Measurements from ENCODE around the gene LEUTX. TPM values are rescaled to one million over a fixed set of nuclear protein-coding genes. Genes with fewer than 3 reads are reported as not detected.
"Not testable (repeated sequence)": the region's sequence is repeated elsewhere in the genome, so short reads cannot be mapped to it uniquely, and the experiment has no call there.

LEUTX gene
- total RNA-seq (2014; rRNA removed; shearing (Covaris generic)), result not detected in 2 replicates

DNA sequence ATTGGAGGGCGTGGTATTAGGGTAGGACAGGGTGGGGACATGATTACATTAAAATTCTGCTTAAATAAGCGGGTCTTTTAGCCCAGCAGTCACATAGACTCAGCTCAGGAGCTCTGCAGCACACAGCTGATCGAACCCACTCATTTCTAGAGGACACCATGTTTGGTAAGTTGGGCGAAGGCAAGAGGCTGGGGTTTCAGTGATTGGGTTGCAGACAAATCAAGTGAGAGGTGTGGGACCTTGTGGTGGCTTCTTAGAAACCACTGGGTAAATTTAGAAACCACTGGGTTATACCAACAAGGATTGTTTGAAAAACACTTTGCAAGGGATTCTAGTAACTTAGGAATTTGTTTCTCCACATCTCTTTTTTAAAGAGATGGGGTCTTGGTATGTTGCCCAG, at the start of gene LEUTX:
TSS of gene LEUTX (plus strand) at position 92 of the 400 bp plus-strand sequence. CDS start at position 159, 67 bp downstream.
- no peak for DNase-seq (ENCODE audit: low spot score)

DNA sequence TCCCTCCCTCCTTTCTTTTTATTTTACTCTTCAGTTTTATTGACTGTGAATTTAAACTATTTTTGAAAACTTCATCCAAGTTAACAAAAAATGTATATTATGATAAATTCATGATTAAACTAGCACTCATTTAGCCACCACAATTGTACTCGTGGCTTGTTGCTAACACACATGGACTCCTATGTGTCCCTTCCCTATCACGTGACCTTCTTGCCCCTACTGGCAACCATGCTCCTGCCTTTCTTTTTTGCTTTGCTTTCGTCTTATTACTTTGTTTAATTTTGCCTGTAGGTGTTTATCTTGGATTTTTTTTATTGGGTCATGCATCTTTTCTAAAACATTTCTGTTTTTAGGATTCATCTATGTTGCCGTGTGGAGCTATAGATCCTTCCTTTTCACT, 49.1 kb upstream of the LEUTX start:
- no peak for DNase-seq (ENCODE audit: low spot score)

DNA sequence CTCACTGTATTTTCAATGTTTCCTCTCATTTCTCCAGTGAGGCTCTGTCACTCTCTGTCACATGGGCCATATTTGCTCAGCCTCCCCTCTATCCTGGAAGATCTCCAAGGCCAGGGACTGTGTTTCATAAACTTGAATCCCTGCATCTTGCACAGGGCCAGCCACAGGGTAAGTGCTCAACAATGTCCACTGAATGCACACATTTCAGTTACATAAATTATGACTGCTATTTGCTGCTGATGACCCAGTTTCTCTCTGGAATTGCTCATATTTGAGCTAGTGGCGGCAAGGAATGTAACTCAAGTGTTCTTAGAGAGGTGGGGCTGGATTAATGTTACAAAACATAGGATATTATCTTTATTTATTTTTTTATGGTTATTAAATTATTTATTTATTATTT, 47.0 kb upstream of the LEUTX start:
- DNase-seq (ENCODE audit: low spot score), result no peak

DNA sequence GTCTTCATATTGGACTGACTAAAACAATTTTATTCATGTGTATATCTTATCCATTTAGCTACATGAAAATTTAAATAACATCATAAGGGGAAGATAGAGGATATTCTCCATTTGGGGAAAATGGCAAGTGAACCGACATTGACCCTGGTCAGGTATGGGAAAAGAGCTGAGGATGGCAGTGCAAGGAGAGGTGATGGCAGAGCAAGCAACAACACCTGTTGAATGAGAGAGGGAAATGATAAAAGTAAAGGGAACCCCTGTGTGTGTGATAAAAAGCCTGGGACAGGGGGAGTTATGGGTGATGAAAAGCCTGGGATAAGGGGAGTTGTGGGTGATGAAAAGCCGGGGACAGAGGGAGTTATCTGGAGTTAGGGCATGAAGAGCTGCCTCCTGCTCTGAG, 44.8 kb upstream of the LEUTX start:
- no peak for DNase-seq (ENCODE audit: low spot score)

DNA sequence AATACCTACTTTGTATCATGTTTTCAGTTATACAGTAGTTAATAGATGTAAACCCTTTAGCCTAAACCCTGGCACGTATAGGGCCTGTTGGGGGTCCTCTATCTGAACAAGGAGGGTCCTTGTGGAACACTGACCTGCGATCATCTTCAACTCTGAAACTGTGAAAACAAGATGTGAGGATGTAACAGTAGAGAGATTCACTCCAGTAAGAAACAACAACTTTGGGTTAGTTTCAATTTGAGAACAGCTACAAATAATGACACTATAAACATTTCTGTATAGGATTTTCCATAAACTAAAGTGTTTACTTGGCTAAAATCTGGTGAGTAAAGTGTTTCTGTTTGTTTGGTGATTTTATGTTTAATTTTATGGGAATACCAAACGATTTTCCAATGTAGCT, 43.0 kb upstream of the LEUTX start:
- no peak for DNase-seq (ENCODE audit: low spot score)

DNA sequence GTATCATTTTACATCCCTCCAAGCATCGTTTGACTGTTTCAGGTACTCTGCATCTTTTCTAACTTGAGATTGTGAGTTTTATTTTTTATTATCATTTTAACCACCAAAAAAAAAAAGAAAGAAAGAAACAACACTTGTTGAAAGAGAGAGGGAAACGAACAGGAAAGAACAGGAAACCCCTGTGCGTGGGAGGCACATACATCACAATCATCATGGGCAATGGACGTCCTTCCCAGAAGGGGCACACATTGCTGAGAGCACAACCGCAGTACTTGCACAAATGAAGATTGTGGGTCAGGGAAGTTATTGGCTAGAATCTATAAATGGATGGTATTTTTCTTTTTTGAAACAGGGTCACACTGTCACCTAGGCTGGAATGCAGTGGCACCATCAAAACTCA, 42.6 kb upstream of the LEUTX start:
- DNase-seq (ENCODE audit: low spot score), result no peak

- no peak for DNase-seq (ENCODE audit: low spot score)
Measured at GRCh38 chr19:39737351-39737750, 41.3 kb upstream of the LEUTX start.

DNA sequence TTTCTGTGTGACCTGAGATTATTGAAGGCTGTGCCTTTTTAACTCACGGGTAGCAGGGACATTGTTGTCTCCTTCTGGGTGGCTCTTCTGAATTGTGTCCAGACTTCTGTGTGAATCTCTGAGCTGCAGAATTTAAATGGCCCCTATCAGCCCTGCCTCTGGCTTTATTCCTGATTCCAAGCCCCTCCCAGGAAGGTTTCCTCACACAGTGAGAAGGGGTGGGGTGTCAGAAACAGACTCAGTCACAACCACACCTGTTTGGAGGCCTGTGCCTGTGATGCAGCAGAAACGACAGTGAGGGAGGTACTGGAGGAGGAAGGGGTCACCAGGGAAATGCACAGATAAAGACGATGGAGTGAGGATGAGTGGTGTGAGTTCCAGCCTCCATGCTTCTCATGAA, 40.8 kb upstream of the LEUTX start, which contains the start of gene CLC:
TSS of gene CLC (minus strand) at position 139 of the 400 bp plus-strand sequence. CDS start at position 62, 77 bp downstream.
- DNase-seq (ENCODE audit: low spot score), result no peak

GRCh38 chr19:39738814-39739213, 39.8 kb upstream of the LEUTX start:
- no peak for DNase-seq (ENCODE audit: low spot score)

- DNase-seq (ENCODE audit: low spot score), result no peak
Measured at GRCh38 chr19:39740395-39740794, 38.3 kb upstream of the LEUTX start.

DNA sequence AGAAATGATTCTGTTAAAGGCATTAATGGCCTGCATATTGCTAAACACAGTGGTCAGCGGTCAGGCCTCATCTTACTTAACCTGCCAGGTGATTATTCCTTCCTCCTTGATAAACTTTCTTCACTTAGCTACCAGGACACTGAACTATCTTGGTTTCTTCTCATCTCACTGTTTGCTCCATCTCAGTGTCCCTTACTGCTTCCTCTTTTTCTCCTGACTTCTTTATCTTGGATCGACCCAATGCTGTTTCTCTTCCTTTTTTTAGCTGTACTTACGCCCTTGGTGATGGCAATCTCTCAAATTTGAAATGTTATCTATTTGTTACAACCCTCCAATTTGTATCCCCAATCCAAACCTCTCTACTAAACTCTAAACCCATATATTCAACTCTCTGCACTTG, 33.0 kb upstream of the LEUTX start:
- DNase-seq (ENCODE audit: low spot score), result no peak

DNA sequence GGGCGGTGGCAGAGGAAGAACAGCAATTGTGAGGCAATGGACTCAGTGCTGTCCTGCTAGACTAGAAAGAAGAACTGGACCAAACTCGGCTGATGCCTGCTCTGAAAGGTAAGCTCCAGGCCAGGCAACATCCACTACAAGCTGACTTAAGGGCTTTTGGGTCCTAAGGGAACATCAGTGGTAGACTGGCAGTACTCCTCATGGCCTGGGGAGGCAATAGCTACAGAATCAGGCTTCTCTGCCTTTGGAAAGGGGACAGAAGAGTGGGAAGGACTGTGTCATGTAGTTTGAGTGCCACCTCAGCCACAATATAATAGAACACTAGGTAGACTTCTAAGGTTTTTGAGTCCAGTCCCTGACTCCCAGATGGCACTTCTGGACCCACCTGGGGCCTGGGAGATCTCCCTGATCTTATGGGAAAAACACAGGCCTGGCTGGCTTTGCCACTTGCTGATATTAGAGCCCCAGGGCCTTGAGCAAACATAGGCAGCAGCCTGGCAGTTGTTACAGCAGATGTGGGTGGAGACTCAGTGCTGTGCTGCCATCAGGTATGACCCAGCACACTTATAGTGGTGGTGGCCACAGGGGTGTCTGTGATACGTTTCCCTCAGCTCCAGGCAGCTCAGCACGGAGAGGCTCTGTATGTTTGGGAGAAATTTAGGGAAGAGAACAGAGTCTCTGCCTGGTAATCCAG, 31.7 kb upstream of the LEUTX start:
- peak; percentile 25 for DNase-seq (ENCODE audit: low spot score)

GRCh38 chr19:39749981-39750380, 28.7 kb upstream of the LEUTX start:
- no peak for DNase-seq (ENCODE audit: low spot score)

GRCh38 chr19:39752390-39752789, 26.3 kb upstream of the LEUTX start:
- DNase-seq (ENCODE audit: low spot score), result no peak

- no peak for DNase-seq (ENCODE audit: low spot score)
Measured at GRCh38 chr19:39752795-39753194, 25.9 kb upstream of the LEUTX start.

GRCh38 chr19:39754544-39754943, 24.1 kb upstream of the LEUTX start:
- no peak for DNase-seq (ENCODE audit: low spot score)

GRCh38 chr19:39754971-39755370, 23.7 kb upstream of the LEUTX start:
- no peak for DNase-seq (ENCODE audit: low spot score)

- no peak for DNase-seq (ENCODE audit: low spot score)
Measured at GRCh38 chr19:39759457-39760184, 19.0 kb upstream of the LEUTX start.

DNA sequence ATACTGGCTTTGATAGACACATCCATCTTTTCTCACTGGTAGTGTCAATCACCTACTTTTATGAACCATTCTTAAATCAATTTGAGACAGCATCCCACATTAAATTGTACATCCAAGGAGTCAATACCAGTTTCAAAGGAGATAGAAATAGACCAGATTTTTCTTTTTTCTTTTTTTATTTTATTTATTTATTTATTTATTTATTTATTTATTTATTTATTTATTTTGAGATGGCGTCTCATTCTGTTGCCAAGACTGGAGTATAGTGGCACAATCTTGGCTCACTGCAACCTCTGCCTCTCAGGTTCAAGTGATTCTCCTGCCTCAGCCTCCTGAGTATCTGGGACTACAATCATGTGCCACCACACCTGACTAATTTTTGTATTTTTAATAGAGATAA, 16.8 kb upstream of the LEUTX start:
- not testable (repeated sequence) for DNase-seq (ENCODE audit: low spot score)

GRCh38 chr19:39765091-39766076, 13.3 kb upstream of the LEUTX start:
- peak; percentile 83 for DNase-seq (ENCODE audit: low spot score)

DNA sequence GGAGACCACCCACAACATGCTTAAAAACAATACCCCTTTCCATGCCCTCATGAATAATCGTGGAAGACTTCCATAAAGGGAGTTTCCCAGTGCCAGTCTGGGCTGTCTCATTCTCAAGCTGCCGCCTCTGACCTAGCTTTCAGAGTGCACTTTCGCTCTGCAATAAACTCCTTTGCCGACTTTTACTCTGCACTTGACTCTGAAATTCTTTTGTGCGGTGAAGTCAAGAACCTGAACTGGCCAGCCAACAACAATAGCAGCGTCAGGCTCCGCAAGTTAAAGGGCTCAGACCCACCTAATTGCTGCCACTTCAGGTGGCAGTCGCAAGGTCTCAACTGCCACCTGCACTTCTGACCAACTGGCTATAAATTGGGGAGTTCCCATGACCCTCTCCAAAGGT, 10.3 kb upstream of the LEUTX start:
- no peak for DNase-seq (ENCODE audit: low spot score)

DNA sequence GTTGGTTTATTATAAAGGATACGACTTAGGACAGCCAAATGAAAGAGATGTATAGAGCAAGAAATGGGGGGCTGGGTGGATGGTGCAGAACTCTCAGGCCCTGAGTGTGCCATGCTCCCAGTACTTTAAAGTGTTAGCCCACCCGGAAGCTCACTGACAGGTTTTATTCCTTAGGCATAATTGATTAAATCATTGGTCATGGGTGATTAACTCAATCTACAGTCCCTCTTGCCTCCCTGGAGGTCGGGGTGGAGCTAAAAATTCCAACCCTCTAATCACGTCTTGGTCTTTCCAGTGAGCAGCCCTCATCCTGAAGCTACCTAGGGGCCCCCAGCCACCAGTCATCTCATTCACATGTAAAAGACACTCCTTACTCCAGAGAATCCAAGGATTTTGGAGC, 9.9 kb upstream of the LEUTX start:
- no peak for DNase-seq (ENCODE audit: low spot score)

Measured in HT-29 (cell line).